GM12873 (cell line): ENCODE measurements around the gene ANP32B.

Source experiments
- CTCF ChIP-seq: IDR thresholded peaks from 2 replicates; pipeline ENCODE4 v1.5.1; 2012; ENCODE audit warnings: low read depth, mild to moderate bottlenecking, moderate library complexity, low read length, control low read depth; ENCODE audit not compliant: insufficient read depth; ENCODE audit errors: missing control alignments

Gene ANP32B

GRCh38 chr9:97970165-97970564, 13.0 kb upstream of the ANP32B start:
- no peak for TF ChIP-seq CTCF

DNA sequence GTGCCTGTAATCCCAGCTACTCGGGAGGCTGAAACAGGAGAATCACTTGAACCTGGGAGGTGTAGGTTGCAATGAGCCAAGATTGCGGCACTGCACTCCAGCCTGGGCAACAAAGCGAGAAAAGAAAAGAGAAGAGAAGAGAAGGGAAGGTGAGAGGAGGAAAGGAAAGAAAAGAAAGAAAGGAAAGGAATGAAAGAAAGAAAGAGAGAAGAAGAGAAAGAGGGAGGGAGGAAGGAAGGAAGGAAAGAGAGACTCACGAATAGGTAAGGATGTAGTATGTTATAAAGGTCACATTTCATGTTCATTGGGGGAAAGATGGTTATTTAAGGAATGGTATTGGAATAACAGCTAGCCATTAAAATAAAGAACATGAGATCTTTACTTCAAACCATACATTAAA, 10.4 kb upstream of the ANP32B start:
- no peak for TF ChIP-seq CTCF

DNA sequence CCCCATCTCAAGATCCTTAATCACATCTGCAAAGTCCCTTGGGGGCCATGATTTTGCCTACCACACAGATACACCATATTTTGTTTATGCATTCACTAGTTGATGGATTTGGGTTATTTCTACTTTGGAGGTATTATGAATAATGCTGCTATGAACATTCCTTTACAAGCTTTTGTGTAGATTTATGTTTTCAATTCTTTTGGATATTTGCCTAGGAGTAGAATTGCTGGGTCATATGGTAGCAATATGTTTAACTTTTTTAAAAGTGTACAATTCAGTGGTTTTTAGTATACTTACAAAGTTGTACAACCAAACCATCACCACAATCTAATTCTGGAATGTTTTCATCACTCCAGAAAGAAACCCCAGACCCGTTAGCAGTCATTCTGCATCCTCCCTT, 7.8 kb upstream of the ANP32B start:
- no peak for TF ChIP-seq CTCF

DNA sequence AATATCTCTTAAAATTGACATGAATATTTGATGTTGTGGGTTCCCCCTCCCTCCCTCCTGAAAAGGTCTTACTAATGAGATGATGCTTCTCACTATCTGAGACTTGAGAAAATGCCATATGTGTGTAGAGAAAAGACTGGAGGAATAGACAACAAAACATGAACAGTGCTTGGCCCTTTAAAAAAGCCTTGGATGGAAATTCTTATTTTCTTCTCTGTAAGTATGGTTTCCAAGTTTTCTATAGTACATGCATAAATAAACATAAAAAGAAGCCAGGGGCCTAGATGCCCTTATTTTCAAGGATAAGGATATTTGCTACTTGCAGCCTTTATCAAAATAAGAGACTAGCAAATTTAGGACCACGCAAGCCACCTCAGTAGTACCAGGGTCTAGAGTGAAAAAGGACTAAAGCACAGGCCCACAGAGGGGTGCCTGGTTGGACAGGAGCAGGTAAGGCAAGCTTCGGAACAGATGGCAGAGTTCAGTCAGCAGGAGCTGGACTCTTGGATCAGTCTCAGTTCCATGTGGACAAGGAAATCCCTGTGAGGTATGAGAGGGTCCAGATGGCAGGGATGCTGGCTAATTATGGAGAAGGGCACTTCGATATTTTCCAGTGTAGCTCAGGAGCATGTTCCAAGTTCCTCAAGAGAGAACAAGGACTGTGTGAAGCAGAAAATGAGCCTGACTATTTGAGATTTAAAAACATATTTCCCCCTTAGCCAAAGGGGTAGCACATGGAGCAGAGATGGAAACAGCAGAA, 4.6 kb upstream of the ANP32B start:
- no peak for TF ChIP-seq CTCF

DNA sequence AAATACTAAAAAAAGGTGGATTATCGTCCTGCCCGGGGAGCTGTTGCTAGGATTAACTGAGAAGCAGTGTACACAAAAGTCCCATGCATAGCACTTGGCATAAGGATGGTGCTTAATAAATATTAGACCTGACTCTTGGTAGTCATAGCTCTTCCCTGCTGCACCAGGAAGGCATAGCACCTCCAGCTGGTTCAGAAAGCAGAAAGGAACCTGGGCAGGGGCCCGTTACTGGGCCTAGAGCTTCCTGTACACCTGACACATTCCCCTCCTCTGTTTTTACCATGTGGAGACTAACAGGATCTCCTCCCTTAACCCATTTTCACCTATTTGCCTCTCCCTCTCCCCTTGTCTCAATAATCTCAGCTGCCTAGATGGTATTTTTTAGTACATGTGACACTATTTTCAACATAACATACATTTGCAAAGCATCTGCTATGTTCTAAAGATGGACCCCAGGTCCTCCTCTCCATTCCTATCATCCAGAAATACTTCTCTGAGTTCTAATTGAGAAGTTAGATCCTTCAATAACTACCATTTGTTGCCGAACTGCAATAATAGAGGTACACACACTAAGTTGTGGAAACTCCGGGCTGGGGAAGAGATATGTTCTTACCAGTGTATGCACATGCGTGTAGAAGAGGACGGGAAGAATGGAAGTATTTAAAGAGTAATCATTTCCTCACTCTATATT, 3.2 kb upstream of the ANP32B start:
- TF ChIP-seq CTCF: no peak

- no peak for TF ChIP-seq CTCF
Observed at GRCh38 chr9:97980479-97980803, 2.7 kb upstream of the ANP32B start.

- no peak for TF ChIP-seq CTCF
Observed at GRCh38 chr9:97980918-97981845, 2.0 kb upstream of the ANP32B start.
